T1000 (cell line): ENCODE measurements around the gene TMEM201.

Source experiments
- DNase-seq: peaks from one replicate; lab custom pipeline; 2025; ENCODE audit warnings: mixed read lengths; lab: John Stamatoyannopoulos, UW

Gene TMEM201

DNA sequence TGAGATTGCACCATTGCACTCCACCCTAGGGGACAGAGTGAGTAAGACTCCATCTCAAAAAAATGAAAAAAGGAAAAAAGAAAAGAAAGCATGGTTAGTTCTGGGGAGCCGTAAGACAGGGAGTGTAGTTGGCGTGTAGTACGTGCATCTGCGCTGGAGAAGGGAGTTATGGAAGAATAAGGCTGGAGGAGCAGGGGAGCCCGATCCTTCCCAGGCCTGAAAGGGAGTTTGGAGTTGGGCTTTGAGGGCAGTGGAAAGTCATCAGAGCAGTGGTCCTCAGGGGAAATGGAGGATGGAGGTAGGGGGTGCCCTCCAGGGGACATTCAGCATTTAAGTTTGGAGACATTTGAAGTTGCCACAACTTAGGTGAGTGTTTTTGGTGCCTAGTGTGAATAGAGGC lies 11.3 kb upstream of the TMEM201 start:
- DNase-seq, result no peak

DNA sequence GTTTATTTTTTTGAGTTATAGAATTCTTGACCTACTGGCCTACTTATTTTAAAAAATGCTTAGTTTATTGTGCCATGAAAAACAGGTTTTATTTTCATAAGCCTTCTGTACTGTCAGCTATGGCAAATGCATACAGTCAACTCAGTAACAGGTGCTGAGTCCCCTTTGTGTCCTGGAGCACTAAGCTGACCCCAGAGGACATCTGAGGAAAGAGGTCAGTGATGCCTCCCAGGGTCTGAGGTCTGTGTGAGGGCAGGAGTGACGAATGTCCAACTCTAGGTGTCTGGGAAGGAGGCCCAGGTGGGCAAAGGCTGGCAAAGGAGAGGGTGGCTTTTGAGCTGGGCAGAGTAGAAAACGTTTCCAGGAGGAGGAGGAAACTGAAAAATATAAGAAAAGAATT lies 7.8 kb upstream of the TMEM201 start:
- DNase-seq, result no peak

DNA sequence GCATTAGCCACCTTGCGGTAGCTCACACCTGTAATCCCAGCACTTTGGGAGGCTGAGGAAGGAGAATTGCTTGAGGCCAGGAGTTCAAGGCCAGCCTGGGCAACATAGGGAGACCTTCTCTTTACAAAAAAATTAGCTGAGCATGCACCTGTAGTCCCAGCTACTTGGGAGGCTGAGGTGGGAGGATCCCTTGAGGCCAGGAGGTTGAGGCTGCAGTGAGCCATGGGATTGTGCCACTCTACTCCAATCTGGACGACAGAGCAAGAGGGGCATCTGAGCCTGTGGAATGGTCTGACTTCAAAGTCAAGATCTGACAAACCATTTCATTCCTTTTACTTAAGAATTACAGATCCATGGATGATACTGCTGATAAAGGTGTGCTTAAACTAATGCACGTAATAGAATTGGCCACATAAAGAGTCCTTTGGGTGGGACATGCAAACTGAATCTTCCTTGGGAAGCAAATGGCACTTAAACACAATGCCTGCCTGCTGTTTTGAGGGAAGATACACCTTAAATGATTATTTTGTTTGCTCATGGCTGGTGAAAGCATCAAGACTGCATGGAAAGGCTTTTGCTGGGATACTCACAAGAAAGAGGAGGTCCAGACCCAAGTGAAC lies 2.5 kb upstream of the TMEM201 start:
- DNase-seq, result no peak

- DNase-seq, result no peak
Observed at GRCh38 chr1:9589144-9589718, 520 bp downstream of the TMEM201 start.

DNA sequence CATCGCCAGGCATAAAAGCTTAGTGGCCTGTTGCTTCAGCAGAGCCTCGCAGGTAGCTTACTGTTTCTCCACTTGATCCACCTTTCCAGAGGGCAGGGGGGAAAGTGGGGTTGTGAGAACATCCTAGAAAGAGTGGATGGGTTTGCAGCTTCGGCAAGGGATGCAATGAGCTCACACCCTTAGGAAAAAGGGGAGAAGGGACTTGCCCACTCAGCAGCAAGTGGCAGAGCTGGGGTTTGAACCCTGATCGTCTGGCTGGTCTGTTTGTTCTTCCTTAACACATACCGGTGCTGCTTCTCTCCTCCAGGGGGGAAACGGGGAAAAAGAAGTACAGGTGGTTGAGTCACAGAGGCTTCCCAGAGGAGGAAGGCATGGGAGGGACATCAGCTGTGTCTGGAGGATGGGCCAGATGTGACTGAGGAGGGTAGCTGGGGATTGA lies 1.0 kb downstream of the TMEM201 start:
- DNase-seq, result no peak

DNA sequence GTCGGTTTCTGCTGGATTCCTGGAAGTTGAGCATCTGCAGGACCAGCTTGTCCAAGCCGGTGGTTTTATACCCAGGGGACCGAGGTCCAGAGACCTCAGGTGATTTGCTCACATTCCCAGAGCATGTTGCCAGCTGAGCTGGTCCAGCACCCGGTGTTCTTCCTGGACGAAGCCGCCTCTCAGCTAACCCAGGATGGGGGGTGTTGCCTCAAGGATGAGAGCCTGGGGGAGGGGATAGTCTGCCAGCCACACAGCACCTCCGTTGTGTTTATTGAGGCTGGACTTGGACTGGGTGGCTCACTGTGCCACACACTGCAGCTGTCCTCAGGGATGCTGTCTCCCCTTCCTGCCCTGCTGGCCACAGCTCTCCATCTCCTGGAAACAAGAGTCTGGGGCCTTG lies 1.5 kb downstream of the TMEM201 start:
- no peak for DNase-seq

DNA sequence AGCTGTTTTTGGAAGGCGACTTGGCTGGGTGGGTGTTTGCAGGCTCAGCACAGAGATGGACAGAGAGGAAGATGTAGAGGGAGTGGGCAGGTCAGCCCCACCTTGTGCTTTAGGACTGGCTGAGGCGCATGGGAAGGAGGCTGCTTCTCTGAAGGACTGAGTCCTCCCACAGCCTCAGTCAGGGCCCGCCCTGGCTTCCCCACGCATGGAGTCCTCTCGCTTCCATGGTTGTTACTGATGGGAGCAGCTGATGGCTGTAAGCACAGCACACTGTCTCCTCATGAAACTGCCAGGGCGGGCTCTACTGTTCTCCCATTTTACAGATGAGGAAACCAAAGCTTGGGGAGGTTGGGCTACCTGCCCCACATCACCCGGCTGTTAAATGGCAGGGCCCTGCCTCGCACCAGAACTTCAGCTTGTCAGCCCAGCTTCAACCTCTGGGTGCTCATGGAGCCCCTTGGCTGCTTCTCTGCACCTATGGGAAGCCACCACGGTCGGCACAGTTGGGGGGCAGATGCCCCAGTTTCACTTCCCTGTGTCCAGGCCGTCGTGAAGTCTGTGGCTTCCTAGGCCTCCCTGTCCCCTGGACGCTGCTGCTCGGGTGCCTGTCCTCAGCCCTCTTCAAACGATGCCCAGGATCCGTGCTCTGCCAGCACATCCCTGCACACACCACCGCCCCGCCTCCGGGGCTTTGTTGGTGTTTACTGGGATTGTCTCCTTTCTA lies 2.4 kb downstream of the TMEM201 start:
- no peak for DNase-seq

DNA sequence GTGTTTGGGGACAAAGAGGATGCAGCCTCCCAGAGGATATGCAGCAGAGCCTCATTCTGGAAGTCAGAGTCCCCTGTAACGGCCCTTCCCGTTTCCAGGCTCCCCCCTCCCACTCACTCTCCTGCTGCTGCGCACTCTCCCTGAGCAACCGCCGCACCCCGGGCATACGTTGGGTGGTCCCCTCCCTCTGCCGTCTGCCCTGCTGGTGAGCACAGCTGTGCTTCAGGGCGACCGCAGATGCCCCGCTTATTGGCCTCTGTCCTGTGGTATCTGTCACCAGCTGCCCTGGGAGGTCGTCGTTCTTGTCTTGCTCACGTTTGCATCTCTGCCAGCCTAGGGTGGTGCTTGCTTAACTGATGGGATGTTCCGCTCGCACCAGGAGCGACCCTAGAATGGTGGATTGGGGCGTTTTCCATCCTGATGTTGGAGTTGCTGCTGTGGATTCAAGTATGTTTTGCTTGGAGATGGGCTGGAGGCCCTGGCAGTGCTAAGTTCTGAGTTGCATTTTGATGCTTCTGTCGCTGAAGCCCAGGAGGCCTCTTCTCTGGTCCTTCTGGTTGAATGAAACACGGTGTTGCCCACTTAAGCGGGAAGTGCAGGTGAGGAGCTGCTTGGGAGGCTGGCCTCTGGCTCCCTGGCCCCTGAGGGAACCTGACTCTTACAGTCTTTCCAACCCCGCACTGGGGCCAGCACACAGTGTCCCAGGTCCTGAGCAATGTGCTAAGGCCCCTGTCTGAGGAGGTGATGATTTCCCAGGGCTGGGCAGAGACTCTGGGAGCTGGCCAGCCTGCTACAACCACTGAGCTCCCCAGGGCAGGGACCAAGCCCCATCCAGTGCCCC lies 3.2 kb downstream of the TMEM201 start:
- no peak for DNase-seq

DNA sequence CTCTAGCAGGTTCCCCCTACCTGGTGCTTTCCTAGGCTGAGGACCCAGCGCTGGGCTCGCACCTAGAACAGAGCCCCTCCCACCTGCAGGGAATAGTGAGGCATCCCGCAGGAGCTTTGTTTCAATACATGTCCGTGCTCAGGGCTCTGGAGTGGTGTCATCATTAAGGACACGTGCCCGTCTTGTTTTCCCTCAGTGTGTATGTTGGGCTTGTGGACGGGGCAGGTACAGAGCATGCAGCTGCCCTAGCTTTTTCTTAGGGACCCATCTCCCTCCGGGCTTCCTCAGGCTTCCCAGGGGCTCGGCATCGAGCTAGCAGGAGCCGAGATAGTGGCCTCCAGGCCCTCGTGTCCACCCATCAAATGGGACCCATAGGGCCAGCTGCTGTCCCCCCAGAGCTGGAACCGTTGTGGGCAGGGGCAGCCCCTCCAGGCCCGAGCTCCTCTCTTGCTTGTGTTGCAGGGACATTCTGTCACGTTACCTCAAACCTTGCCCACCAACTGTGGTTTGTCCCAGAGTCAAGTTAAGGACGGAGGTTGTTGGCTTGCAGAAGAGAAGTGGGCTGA lies 3.9 kb downstream of the TMEM201 start:
- no peak for DNase-seq

DNA sequence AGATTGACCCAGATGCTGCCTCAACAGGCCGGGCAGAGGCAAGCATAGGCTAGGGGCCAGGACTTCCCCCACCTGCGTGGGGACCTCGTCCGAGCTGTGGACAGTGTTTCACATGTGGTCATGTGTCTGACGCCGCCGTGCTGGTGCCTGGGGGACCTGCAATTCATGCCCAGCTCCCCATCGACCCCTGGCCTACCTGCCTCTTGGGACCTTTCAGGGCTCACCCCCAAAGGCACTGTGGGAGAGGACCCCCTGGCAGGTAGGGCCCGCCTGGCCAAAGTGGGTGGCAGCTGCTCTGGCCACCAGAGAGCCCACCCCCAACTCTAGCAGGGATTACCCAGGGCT lies 4.4 kb downstream of the TMEM201 start:
- DNase-seq, result no peak

GRCh38 chr1:9593492-9594465 lies 5.1 kb downstream of the TMEM201 start:
- DNase-seq, result peak; percentile 28

DNA sequence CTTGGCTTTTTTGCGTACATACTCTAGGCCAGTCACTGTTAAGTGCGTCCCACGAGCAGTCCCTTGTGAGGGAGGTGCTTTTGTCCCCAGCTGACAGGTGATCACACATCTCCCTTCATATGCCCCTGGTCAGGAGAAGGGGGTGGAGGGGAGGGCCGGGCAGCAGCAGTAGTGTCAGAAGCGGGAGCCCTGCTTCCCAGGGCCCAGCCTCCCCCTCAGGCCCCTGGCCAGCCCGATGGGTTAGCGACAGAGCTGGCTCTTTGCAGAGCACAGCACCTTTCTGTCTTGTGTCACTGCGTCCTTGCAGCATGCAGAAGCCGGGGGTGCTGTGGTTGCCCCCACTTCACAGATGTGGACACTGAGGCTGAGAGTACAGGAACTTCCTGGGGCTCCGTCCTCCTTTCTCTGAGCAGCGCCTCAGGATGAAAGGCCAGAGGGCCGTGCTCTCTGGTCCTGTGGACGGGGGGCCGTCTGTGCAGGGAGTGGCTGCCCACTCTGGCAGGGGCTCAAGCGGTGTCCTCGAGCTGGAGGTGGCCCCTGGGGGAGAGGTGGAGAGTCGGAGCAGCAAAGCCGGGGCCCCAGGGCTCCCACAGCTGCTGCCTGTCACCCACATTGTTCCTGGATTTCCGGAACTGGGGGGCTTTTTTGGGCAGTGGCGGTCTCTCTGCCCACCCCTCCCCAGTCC lies 5.9 kb downstream of the TMEM201 start:
- DNase-seq, result no peak

DNA sequence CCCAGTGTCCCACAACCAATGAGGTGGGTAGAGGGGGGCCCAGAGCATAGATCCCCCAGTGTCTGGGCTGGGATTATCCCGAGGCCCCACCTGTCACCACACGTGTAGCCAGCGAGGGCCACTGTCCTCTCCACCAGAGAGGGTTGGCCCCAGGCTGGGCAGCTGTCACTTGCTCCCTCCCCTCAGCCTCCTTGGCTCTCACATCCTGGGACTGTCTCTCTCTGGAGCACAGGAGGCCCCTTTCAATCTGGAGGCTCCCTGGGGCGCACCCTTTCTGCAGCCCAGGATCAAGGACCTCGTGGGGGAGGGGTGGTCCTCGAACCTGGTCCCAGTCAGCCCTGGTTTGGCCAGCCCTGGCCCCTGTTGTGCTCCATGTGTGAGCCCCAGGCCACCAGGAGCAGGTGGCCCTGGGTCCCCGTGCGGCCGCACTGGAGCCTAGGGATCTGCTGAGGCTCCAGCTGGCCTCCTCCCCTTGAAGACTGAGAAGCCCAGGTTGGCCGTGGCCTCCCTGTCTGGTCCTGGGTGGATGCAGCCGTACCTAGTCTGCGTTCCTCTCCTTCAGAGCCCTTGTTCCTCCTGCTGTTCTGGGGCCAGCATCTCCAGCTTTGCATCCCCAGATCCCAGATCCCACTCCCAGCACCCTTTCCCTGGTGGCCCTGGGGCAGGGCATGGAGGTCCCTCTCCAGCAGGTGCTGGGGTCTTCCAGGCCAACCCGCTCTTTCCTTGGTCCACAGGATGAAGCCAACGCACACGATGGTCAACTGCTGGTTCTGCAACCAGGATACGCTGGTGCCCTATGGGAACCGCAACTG lies 6.7 kb downstream of the TMEM201 start:
- no peak for DNase-seq

DNA sequence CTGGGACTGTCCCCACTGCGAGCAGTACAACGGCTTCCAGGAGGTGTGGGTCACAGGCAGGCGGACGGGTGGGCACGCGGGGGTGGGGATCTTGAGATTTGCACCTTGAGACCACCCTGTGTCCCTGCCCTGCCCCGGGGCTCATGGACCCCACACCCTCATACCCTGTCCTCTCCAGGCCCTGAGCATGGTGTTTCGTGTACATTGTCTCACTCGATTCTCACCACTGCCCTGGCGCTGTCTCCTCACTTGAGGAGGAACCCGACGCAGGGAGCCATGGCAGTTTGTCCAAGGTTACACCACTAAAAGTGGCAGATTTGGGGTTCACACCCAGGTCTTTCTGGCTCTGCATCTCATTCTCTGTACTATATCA lies 7.2 kb downstream of the TMEM201 start:
- DNase-seq, result no peak

DNA sequence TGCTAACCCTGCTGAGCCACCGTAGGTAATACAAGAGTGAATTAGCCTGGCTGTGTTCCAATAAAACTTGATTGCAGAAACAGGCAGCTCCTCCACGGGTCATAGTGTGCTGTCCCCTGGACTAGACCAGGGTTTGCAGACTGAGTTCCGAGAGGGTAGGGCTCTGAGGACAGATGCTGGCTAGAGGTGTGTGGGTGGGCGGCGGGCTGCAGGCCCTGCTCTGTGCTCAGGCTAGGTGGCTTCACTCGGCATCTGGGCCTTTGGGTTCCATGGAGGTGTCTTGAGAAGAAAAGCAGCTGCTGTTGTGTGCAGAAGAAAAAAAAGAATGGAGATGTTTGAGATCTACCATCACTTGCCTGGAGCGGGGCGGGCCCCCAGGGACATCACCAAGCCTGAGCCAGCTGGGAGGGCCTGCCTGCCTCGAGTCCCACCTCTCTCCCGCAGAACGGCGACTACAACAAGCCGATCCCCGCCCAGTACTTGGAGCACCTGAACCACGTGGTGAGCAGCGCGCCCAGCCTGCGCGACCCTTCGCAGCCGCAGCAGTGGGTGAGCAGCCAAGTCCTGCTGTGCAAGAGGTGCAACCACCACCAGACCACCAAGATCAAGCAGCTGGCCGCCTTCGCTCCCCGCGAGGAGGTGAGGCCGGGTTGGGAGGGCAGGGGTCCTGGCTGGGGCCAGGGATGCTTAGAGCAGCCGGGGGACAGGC lies 7.9 kb downstream of the TMEM201 start:
- DNase-seq, result no peak

DNA sequence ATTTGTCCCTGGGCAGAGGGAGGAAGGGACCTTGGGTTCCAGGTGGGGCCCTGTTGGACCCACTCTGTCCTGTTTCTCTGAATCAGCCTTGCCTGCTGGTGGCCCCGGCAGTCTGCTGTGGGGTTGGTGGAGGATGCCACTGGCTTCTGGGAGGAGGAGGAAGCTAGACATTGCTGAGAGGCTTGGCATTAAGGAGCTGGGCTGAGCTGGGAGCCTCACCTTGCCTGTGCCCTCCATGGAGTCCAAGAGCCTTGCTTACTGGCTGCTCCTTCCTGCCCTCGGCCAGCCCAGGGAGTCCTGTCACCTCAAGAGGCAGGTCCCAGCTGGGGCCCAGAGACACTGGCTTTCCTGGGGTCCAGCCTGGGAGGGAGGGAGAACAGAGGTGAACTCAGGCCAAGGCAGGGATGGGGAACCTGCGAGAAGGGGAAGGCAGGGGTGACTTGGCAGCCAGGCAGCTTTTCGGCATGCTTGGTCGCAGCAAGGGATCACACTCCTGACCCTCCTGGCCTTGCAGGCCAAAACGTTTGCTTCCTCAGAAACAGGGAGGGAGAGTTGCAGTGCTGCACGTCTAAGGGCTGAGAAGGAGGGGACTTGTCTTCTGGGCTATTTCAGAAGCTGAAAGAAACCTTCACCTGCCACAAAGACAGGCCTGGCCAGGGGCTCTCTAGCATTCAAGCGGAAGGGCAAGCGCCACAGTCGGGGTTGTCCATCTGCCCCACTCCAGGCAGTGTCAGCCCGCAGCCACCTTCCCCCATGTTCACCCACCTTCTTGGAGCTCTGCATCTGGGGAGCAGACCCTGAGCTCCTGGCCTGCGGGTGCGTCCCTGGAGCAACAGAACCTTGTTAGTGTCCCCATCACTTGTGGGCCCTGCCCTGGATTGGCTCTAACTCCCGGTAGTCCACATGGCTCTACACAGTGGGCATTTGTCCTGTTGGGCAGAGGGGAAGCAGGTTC lies 8.9 kb downstream of the TMEM201 start:
- DNase-seq, result no peak

GRCh38 chr1:9598316-9598700 lies 9.6 kb downstream of the TMEM201 start:
- DNase-seq, result no peak

GRCh38 chr1:9599741-9600140 lies 11.0 kb downstream of the TMEM201 start:
- DNase-seq, result no peak
